UCSD-AML1 (cell line): ENCODE results near the gene SNN.

Experiments used
- DNase-seq: peaks from one replicate; lab custom pipeline; 2025; ENCODE audit not compliant: unreplicated experiment; lab: John Stamatoyannopoulos, UW

SNN gene

DNA sequence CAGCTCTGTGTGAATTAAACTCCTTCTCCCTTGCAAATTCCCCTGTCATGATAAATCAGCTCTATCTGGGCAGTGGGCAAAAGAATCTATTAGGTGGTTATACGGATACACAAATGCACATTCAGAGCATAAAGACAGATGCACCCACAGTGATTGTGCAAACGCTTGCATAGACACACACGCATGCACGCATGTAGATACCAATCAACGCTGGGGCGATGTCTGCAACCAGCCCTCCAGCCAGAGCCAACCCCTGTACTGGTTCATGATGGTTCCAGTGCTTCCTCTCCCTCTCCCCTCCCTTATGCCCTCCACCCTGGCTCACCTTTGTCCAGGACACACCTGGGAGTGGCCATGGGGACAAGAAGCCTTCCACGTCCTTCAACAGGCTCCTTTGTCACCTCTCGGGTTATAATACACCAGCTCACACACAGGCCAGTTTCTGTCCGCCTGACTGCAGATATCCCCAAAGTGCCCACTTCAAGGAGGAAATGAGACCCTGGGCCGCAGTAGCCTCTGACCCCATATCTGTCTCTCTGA, 33.1 kb upstream of the SNN start:
- no peak for DNase-seq

DNA sequence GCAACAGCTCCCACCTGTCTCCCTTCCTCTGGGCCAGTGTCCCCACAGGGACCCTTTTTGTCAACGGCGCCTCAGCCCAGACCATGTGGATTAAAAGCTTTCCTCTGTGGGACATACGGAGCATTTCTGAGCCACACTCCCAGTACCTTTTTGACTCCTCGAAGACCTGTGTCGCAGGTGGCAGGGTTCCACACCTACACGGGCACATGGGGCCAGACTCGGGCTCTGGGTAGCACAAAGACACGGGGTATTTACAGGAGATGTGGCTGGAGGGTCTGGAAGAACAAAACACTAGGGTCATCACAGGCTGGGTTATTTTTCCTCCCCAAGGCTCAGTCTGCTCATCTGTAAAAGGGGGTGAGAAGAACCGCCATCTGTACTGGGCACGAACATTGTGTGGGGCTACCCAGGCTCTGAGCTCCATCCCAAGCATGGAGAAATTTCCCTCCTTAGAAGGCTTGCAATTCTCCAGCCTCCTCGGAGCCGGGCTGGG, 32.5 kb upstream of the SNN start:
- DNase-seq, result no peak

DNA sequence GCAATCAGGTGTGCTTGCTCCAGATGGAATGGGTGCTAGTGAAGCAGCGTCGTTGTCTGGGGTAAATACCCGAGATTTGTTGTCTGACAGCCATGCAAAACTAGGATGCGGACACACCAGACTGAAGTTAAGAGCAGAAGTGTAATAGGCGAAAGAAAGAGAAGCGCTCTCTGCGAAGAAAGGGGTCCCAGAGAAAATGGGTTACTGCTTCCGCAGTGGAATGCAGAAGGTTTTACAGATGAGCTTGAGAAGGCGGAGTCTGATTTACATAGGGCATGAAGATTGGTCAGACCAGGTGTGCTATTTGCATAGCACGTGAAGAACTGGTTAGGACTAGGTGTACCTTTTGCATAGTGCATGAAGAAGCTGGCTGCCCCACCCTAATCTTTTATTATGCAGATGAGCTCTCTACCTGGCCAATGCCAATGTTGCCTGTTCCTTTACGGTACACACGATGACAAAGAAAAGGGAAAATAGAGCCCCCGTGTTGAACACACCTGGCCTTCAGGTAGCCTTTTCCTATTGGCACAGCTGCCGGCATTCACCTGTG, 32.0 kb upstream of the SNN start:
- no peak for DNase-seq

DNA sequence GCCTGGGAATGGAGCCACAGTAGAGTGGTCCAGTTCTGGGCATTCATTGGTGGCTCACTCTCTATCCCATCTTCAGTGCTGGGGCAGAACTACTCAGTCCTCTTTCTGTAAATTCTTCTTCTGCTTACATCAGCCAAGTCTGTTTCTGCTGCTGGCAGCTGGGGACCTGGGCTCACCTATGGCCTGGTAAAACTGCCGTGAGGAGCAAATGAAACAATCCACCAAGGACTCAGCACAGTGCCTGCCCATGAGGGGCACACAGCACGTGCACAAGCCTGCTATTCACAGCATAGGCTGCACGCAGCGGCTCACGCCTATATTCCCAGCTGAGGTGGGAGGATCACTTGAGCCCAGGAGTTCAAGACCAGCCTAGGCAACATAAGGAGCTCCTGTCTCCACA, 30.9 kb upstream of the SNN start:
- DNase-seq, result no peak

DNA sequence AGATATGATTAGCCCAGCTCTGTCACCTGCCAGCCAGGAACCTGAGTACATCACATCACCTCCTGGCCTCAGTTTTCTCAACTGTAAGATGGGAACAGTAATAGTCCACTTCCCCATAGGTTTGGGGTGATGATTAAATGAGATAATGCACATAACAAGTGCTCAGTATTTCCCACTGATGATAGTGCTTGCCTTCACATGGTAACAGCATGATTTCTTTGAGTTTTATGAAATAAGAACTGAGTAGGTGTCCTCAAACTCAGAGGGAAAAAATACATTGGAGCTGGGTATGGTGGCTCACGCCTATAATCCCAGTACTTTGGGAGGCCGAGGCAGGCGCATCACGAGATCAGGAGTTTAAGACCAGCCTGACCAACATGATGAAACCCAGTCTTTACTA, 30.1 kb upstream of the SNN start:
- DNase-seq, result no peak

DNA sequence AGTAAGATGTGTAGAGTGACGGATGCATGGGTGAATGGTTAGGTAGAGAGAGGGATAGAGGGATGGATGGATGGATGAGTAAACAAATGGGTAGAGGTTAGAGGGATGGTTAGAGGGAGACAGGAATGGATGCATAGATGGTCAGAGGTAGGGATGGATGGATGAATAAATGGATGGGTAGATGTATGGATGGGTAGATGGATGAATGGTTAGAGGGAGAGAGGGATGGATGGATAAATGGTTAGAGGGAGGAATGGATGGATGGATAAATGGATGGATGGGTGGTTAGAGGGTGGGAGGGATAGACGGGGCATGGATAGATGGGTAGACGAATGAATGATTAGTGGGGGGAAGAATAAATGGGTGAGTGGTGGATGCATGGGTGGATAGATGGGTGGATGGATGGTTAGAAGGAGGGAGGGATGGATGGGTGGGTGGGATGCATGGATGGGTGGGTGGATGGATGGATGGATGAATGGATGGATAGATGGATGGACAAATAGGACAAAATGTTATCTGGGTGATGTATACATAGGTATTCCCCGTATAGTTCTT, 29.2 kb upstream of the SNN start:
- no peak for DNase-seq

DNA sequence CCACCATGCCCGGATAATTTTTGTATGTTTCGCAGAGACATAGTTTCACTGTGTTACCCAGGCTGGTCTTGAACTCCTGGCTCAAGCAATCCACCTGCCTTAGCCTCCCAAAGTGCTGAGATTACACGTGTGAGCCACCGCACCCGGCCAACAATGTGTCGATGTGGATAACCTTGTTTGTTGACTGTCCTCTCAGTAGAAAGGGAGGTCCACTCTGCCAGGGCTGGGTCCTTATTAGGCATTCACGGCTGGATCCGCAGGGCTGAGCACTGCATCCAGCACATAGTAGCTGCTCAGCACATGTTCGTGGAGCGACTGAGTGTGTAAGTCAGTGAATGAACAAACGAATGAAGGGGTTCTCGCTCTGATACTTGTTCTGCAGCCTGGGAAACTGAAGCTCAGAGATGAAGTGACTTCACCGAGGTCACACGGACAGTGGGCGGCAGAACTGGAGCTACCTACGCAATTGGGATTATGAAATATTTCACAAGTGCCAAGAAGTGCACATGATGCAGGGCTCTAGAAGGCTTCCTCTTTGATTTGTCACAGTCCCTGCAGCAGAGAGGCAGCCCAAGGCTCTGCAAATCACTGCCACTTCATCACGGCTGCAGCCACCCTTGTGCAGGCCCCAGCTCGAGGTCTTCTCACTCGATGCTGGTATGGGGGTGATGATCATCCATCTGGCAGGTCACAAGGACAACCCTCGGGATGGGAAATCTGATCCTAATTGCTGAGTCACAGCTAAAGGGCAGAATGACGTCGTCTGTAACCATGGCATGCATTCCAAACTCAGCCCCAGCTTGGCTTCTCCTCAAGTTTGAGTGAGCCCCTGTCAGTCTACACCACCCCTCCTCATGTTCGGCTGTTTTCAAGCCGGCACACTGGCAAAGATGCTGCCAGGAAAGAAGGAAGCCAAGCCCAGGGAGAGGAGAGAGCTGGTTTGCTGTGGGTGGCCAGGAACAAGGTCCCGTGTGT, 28.0 kb upstream of the SNN start:
- DNase-seq, result peak; percentile 27

DNA sequence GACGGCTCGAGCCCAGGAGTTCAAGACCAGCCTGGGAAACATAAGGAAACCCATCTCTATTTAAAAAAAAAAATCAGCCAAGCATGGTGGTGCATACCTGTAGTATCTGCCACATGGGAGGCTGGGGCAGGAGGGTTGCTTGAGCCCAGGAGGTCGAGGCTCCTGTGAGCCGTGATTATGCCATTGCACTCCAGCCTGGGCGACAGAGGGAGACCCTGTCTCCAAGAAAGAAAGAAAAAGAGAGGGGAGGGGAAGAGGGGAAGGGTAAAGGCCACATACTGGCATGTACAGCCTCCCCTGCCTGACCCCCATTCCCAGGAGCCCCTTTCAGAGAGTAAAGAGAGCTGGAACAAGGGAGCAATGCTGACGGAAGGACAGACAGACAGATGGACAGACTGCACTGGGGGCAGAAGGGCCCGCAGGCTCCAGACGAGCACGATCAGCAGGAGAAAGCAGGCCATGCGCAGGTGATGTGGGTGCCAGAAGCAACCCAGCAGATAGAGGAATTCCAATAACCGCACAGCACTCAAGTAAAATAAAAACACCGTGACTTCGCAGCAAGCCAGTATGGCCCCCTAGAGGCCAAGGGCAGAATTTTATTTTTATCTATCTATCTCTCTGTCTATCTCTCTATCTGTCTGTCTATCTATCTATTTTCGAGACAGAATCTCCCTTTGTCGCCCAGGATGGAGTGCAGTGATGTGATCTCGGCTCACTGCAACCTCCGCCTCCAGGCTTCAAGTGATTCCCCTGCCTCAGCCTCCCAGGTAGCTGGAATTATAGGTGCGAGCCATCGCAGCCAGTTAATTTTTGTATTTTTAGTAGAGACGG, 27.1 kb upstream of the SNN start:
- no peak for DNase-seq

DNA sequence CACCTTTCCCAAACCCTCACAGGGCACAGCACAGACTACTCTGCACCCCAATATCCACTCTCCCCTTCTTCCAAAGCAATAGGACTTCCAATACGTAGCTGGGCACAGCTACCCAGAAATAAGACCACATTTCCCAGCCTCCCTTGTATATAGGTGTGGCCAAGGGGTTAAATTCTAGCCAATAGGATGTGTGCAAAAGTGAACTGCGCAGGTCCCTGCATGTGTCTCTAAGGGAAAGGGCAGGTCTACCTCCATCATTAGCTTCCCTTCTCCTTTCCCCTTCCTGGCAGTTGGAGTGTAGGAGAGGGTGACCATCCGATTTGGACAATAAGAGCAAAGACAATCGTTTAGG, 25.5 kb upstream of the SNN start:
- DNase-seq, result no peak

DNA sequence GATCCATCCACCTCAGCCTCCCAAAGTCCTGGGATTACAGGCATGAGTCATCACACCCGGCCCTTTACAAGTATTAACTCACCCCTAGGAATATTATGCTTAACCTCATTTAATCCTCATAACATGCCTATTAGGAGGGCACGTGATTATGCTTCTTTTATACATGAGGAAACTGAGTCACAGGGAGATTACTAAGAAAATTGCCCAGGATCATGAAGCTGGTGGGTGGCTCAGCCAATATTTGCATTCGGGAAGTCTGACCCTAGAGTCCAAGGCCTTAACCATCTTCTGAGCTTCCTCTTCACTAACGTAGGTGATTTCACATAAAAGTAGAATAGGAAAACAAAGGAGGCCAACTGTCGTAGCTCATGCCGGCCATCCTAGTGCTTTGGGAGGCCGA, 19.0 kb upstream of the SNN start:
- DNase-seq, result no peak

DNA sequence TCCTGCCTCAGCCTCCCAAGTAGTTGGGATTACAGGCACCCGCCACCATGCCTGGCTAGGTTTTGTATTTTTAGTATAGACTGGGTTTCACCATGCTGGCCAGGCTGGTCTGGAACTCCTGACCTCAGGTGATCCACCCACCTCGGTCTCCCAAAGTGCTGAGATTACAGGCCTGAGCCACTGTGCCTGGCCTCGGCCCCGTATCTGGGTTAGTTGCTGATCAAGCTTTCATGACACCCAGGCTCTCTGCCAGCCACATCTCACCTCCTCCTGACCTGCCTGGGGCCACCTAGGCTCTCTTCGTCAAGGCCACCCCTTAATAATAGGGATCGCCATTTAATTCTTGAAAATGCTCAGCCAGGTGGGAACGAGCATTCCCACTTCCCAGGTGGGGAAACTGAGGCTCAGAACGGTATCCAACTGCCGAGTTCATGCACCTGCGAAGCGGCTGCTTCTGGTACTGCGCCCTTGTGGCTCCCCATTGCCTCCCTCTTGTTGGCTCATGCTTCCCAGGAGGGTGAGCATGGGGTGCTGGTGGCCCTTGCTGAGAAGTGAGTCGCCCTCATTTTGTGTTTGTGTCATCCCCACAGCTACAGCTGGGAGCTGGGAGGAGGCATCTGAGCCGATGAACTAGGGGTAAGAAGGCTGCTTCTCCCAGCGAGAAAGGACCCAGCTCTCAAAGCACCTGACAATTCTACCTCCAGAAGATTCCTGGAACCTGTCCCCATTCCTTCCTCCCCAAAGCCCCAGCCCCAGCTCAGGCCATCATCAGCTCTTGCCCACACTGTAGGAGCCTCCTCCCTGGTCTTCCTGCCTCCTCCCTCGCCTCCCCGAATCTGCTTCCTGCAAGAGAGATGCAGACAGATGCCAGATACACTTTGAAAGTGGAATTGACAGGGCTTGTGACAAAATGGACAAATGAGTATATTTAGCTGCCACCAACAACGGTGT, 17.3 kb upstream of the SNN start:
- DNase-seq, result peak; percentile 48

DNA sequence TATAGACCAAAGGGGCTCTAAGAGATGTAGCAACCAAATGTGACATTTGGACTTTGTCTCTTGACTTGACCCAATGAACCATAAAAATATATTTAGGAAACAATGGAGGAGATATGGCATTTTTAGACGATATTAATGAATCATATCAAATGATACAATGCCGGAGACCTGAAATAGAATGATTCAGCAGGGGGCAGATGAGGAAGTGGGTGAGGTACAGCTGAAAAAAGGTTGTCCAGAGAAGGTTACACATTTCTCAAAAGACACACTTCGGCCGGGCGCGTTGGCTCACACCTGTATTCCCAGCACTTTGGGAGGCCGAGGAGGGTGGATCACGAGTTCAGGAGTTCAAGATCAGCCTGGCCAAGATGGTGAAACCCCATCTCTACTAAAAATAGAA, 16.5 kb upstream of the SNN start:
- no peak for DNase-seq

DNA sequence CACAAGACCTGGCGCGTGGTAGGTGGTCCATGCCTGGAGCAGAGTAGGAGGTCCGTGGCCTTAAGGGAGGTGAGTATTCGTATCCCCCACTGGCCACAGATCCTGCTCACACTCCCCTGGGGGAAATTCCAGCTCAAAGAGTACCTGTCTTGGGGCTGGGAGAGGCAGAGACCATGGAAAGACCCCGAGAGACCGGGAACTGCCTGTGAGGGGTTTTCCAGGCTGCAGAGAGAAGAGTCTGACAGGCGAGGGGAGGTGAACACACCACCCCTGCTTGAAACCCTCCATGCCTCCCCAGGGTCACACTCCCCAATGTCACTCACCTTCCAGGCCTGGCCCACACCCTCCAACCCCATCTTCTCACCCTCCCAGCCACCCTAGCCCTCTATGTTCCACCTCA, 12.6 kb upstream of the SNN start:
- no peak for DNase-seq

DNA sequence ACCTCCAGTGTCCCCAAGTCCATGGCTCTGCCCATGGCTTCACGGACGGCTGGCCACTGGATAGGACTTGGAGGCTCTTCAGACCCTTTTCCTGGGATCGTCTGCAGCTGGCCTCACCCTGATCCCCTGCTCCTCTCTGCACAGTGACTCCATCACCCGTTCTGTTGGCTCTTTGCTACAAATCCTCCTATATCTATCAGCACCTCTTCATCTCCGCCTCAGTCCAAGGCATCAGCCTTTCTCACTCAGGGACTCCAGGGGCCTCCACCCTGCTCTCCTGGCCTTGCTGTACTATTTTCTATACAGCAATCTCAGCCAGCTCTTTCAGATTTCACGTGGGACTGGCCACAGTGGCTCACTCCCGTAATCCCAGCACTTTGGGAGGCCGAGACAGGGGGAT, 10.7 kb upstream of the SNN start:
- DNase-seq, result no peak

DNA sequence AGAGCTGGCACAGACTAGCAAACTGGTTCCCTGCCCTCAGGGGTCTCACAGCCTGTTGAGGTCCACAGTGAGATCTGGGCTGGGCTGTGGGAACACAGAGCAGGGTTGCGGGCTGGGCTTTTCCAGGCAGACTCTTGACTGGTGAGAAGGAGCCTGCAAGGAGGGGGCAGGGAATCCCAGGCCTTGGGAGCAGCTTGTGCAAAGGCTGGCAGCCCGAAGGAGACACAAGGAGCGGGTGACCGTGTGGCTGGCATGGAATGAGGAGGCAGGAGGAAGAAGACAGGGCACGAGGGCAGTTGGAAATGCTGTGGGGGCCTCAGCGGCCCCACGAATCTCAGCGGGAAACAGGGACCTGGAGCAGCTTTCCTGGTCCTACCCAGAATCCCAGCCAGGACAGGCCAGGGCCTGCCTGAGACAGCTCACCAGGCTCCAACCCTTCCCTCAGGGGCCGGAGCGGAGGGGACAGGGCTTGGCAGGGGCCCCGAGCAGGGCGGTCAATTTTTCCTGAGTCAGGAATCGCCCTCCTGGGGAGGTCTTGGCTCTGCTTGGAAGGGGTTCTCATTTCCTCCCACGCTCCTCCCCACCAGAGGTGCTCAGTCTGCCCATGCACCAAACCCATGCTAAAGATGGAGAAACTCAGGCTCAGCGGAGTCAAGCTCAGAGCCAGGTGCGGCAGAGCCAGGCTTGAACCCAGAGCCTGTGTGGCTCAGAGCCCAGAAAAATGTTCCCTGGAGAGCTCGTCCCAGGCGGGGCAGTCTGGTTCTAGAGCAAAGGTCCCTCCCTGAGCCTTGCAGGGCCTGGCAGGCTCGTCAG, 9.2 kb upstream of the SNN start:
- no peak for DNase-seq

DNA sequence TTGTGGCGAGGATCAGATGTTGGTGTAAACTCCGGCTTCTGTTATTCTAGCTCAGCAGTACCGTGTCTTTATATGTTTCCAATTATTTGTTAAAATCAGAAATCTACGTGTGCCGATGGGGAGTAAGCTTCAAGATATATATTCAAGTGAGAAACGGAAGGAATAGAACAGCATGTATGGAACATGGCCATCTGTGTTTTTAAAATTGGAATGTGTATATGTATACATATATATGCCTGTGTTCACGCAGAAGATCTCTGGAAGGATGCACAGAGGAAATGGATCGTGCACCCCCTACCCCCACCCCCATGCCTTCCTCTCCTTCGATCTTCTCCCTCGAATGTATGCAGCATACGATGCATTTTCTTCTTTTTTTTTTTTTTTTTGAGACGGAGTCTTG, 7.7 kb upstream of the SNN start:
- no peak for DNase-seq

DNA sequence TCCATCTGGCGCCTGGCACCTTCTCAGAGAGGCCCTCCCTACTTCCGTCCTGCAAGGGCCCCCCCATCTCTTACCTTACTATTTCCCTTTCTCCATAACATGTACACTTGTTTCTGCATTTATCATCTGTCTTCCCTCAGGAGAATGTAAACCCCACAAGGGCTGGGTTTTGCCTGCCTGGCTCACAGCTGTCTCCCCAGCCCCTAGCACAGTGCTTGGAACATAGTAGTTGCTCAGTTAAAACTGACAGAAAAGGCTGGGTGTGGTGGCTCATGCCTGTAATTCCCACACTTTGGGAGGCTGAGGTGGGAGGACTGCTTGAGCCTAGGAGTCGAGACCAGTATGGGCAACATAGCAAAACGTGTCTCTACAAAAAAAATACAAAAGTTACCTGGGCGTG, 5.7 kb upstream of the SNN start:
- DNase-seq, result no peak

DNA sequence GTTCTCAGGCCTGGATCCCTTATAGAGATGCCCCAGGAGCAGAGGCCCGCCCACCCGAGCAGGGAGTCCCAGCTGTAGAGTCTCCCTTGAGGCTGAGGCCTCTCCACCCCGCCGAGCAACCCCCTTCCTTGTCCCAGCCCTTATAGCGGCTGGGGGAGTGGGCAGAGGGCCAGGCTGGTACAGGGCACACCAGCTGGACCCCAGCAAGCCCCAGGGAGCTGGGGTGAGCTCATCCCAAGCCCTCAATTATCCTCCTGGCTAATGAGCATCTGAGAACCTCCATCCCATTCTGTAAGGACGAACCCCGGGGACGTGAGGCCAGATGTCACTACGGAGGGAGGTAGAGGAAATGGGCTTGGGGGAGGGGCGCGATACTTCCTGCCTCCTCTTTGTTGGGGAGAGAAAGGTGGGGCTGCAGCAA, 3.2 kb upstream of the SNN start:
- DNase-seq, result peak; percentile 29
